ENCODE measurements around the gene KATNB1. TPM values are rescaled to one million over a fixed set of nuclear protein-coding genes. Genes with fewer than 3 reads are reported as not detected.

KATNB1 gene
- polyA plus RNA-seq, 1 of the 3 experiments (the other 2 are of a cell fraction), result 43.7 TPM

GRCh38 chr16:57774705-57775285, 39.2 kb downstream of the KATNB1 start:
- Histone ChIP-seq H3K27ac (ENCODE audit: low read depth in 2 of 2, low read length in 1 of 2) (no peak overlapping the region), H2AFZ (ENCODE audit: low read depth) (no peak overlapping the region), H3K4me2 (no peak overlapping the region), H3F3A (replicated peaks; ENCODE audit: insufficient read depth) (no peaks in the 10 kb centered on the region), H3K9me2 (no peaks in the 10 kb centered on the region), H4K20me1 (ENCODE audit: insufficient read depth) (peaks cover 13% of the 10 kb centered on the region; the same call in 1 of the 2 replicates), H3K9ac (no peak overlapping the region), H3K27me3 (ENCODE audit: insufficient read depth) (no peaks in the 10 kb centered on the region), H3K9me3 (no peaks in the 10 kb centered on the region), H3K36me3 (replicated peaks in 1 of 2; ENCODE audit: control insufficient read depth in 1 of 2, insufficient read depth in 2 of 2, low read length in 1 of 2) (peaks cover 10 to 15% of the 10 kb centered on the region in 2 experiments), H3K4me3 (ENCODE audit: low read depth in 2 of 2, low read length in 1 of 2) (no peak overlapping the region), H3K4me1 (ENCODE audit: control insufficient read depth in 1 of 2, insufficient read depth in 2 of 2, low read depth in 1 of 2, low read length in 1 of 2) (no peaks in the 10 kb centered on the region), H3K79me2 (ENCODE audit: insufficient read depth) (peaks cover 25% of the 10 kb centered on the region)
- TF ChIP-seq TEAD4 (IDR thresholded peaks at IDR 0.05; ENCODE audit: borderline replicate concordance, insufficient read depth) (no peak), RCOR1 (IDR thresholded peaks at IDR 0.05; ENCODE audit: low read length) (no peak), RXRA (IDR thresholded peaks at IDR 0.05; ENCODE audit: borderline replicate concordance, low read depth) (no peak), ELF1 (IDR thresholded peaks at IDR 0.05) (no peak), NRF1 (IDR thresholded peaks at IDR 0.05; ENCODE audit: low read depth, low read length) (no peak), FOSL2 (IDR thresholded peaks at IDR 0.05; ENCODE audit: borderline replicate concordance, low read depth) (no peak), GABPA (IDR thresholded peaks at IDR 0.05; ENCODE audit: low read depth) (no peak), MXI1 (IDR thresholded peaks at IDR 0.05; ENCODE audit: low read depth, low read length) (no peak), EZH2phosphoT487 (IDR thresholded peaks at IDR 0.05; ENCODE audit: borderline replicate concordance, low read depth) (no peak), GATA2 (CRISPR knock-in tag; IDR thresholded peaks at IDR 0.05) (no peak), NFIC (IDR thresholded peaks at IDR 0.05; ENCODE audit: borderline replicate concordance) (no peak), FOXM1 (IDR thresholded peaks at IDR 0.05; ENCODE audit: low read depth) (no peak), RFX5 (IDR thresholded peaks at IDR 0.05; ENCODE audit: low read length) (no peak), REST (IDR thresholded peaks at IDR 0.05; ENCODE audit: low read depth, low read length) (no peak), SMC3 (IDR thresholded peaks at IDR 0.05; ENCODE audit: low read depth, low read length) (no peak), MEF2A (IDR thresholded peaks at IDR 0.05; ENCODE audit: borderline replicate concordance, low read depth) (no peak), USF2 (IDR thresholded peaks at IDR 0.05; ENCODE audit: borderline replicate concordance, low read depth, low read length) (no peak), POLR2AphosphoS5 (IDR thresholded peaks at IDR 0.05; ENCODE audit: low read depth, low read length) (no peak)
- TF ChIP-seq, protein P1, sequence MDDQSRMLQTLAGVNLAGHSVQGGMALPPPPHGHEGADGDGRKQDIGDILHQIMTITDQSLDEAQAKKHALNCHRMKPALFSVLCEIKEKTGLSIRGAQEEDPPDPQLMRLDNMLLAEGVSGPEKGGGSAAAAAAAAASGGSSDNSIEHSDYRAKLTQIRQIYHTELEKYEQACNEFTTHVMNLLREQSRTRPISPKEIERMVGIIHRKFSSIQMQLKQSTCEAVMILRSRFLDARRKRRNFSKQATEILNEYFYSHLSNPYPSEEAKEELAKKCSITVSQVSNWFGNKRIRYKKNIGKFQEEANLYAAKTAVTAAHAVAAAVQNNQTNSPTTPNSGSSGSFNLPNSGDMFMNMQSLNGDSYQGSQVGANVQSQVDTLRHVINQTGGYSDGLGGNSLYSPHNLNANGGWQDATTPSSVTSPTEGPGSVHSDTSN (IDR thresholded peaks at IDR 0.05), result no peak
- TF ChIP-seq, protein P2, sequence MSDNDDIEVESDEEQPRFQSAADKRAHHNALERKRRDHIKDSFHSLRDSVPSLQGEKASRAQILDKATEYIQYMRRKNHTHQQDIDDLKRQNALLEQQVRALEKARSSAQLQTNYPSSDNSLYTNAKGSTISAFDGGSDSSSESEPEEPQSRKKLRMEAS (IDR thresholded peaks at IDR 0.05; ENCODE audit: low read depth), result no peak
- 96% methylated on average over 12 of the region's 12 CpGs for WGBS (ENCODE audit: low lambda C conversion rate)
- no peak for DNase-seq
- ChIA-PET POLR2A (no interaction called here), CTCF (interaction anchor here (1.3 to 3.1 kb wide), 2 partner anchors 9 to 20 kb away, joined by 3 to 10 read pairs; no protein-coding TSS in a partner anchor)
